WTC11 (cell line): Measurements from ENCODE around the gene ZFPM1. TPM values are rescaled to one million over a fixed set of nuclear protein-coding genes. Genes with fewer than 3 reads are reported as not detected.

Experiments
- ATAC-seq: fragments of 200-7000 bp; cut with Tn5 transposase; 2 replicates; pipeline ENCODE4 v1.10.0; 2021; ENCODE audit warnings: mild to moderate bottlenecking, moderate library complexity
- CTCF ChIA-PET: fragments of 300-600 bp; sonication (Branson Sonifier 250); formaldehyde crosslinking; loops from one replicate; lab custom pipeline; 2021; ENCODE audit warnings: antibody characterized with exemption; lab: Charles Lee
- POLR2A ChIA-PET: fragments of 350-600 bp; sonication (Branson Sonifier 250); formaldehyde crosslinking; loops from one replicate; lab custom pipeline; 2021; ENCODE audit warnings: antibody characterized with exemption; lab: Charles Lee
- DNase-seq: peaks from one replicate; pipeline ENCODE4 v3.0.0; 2021; ENCODE audit warnings: low spot score
- H3K27ac Mint-ChIP-seq: 2 replicates; pipeline ENCODE4 v1.8.0; 2021; ENCODE audit warnings: mixed read lengths
- H3K27me3 Mint-ChIP-seq: 2 replicates; pipeline ENCODE4 v1.8.0; 2021; ENCODE audit warnings: low read depth, mild to moderate bottlenecking, moderate library complexity, mixed read lengths
- H3K36me3 Mint-ChIP-seq: 2 replicates; pipeline ENCODE4 v1.8.0; 2021; ENCODE audit warnings: mixed read lengths
- H3K4me1 Mint-ChIP-seq: 2 replicates; pipeline ENCODE4 v1.8.0; 2022; ENCODE audit warnings: mixed read lengths
- H3K4me3 Mint-ChIP-seq: 2 replicates; pipeline ENCODE4 v1.8.0; 2021; ENCODE audit warnings: mild to moderate bottlenecking, moderate library complexity, mixed read lengths
- H3K9me3 Mint-ChIP-seq: 2 replicates; pipeline ENCODE4 v1.8.0; 2021; ENCODE audit warnings: mixed read lengths
- AFF4 ChIP-seq: sonication (generic); formaldehyde crosslinking; IDR thresholded peaks from 2 replicates; pipeline ENCODE4 v1.8.1; 2023; ENCODE audit warnings: mild to moderate bottlenecking, missing genetic modification reagents, borderline replicate concordance
- AR ChIP-seq: fragments of 250-450 bp; sonication (Bioruptor Pico); IDR thresholded peaks from 2 replicates; pipeline ENCODE4 v1.9.0; 2021; ENCODE audit warnings: mild to moderate bottlenecking
- ELF4 ChIP-seq: sonication (generic); formaldehyde crosslinking; IDR thresholded peaks from 2 replicates; pipeline ENCODE4 v1.8.1; 2022; ENCODE audit warnings: low read depth, mild to moderate bottlenecking, moderate library complexity, missing genetic modification reagents
- ERG ChIP-seq: fragments of 250-450 bp; sonication (Bioruptor Pico); IDR thresholded peaks from 2 replicates; pipeline ENCODE4 v1.8.0; 2021; ENCODE audit warnings: mild to moderate bottlenecking
- ESRRA ChIP-seq: sonication (generic); formaldehyde crosslinking; IDR thresholded peaks from 2 replicates; pipeline ENCODE4 v1.8.1; 2022; ENCODE audit warnings: mild to moderate bottlenecking, missing genetic modification reagents, borderline replicate concordance
- HMGA2 ChIP-seq: fragments of 250-450 bp; sonication (Bioruptor Pico); IDR thresholded peaks from 2 replicates; pipeline ENCODE4 v1.4.0; 2021; ENCODE audit warnings: mild to moderate bottlenecking, moderate library complexity
- KAT7 ChIP-seq: sonication (generic); formaldehyde crosslinking; IDR thresholded peaks from 2 replicates; pipeline ENCODE4 v1.8.1; 2023; ENCODE audit warnings: missing genetic modification reagents, mild to moderate bottlenecking, borderline replicate concordance
- MLX ChIP-seq: sonication (generic); formaldehyde crosslinking; IDR thresholded peaks from 2 replicates; pipeline ENCODE4 v1.8.1; 2023; ENCODE audit warnings: mild to moderate bottlenecking, missing genetic modification reagents, moderate library complexity
- NR3C1 ChIP-seq: sonication (generic); formaldehyde crosslinking; conservative IDR thresholded peaks from 2 replicates; pipeline ENCODE4 v1.8.1; 2023; ENCODE audit warnings: low read depth, mild to moderate bottlenecking, missing genetic modification reagents
- RORB ChIP-seq: fragments of 250-450 bp; sonication (Bioruptor Pico); IDR thresholded peaks from 2 replicates; pipeline ENCODE4 v1.9.0; 2021; ENCODE audit warnings: mild to moderate bottlenecking
- SMAD4 ChIP-seq: sonication (generic); formaldehyde crosslinking; IDR thresholded peaks from 2 replicates; pipeline ENCODE4 v1.8.0; 2022; ENCODE audit warnings: mild to moderate bottlenecking, missing genetic modification reagents
- USF2 ChIP-seq: sonication (generic); formaldehyde crosslinking; IDR thresholded peaks from 2 replicates; pipeline ENCODE4 v1.8.1; 2023; ENCODE audit warnings: mild to moderate bottlenecking, missing genetic modification reagents, moderate library complexity
- ZBTB21 ChIP-seq: sonication (generic); formaldehyde crosslinking; IDR thresholded peaks from 2 replicates; pipeline ENCODE4 v1.8.1; 2023; ENCODE audit warnings: mild to moderate bottlenecking, missing genetic modification reagents, borderline replicate concordance
- ZNF121 ChIP-seq: sonication (generic); formaldehyde crosslinking; IDR thresholded peaks from 2 replicates; pipeline ENCODE4 v1.8.0; 2023; ENCODE audit warnings: missing genetic modification reagents
- ZNF232 ChIP-seq: sonication (generic); formaldehyde crosslinking; IDR thresholded peaks from 2 replicates; pipeline ENCODE4 v1.8.0; 2022; ENCODE audit warnings: mild to moderate bottlenecking, missing genetic modification reagents
- ZNF532 ChIP-seq: fragments of 250-450 bp; sonication (Bioruptor Pico); IDR thresholded peaks from 2 replicates; pipeline ENCODE4 v1.9.0; 2021; ENCODE audit warnings: mild to moderate bottlenecking, borderline replicate concordance
- total RNA-seq: library from RNA; stranded (reverse); gene quantifications from 3 replicates; pipeline ENCODE4 v1.2.3, GENCODE V29; 2021

Gene ZFPM1
- total RNA-seq, 1 experiment from 2014 or later, result 9.3 TPM

- CTCF ChIA-PET, result interaction anchor here (2.7 kb wide), 1 partner anchor 95 kb away, joined by 21 read pairs; no protein-coding TSS in a partner anchor
Measured at GRCh38 chr16:88531931-88532433, 78.9 kb downstream of the ZFPM1 start.

GRCh38 chr16:88532434-88533241, 79.6 kb downstream of the ZFPM1 start:
- H3K36me3 Mint-ChIP-seq, result peaks cover 6% of the 10 kb centered on the region; the same call in 1 of the 2 replicates
- peaks cover 9% of the 10 kb centered on the region; the same call in 1 of the 2 replicates for H3K4me1 Mint-ChIP-seq
- ChIA-PET POLR2A (interaction anchor here (1.1 kb wide), 1 partner anchor 28 kb away, joined by 3 read pairs; no protein-coding TSS in a partner anchor), CTCF (interaction anchor here (0.6 to 2.7 kb wide), 7 partner anchors 23 to 501 kb away, joined by 3 to 21 read pairs (median 3); partner anchors contain the start of gene ZFPM1)
- DNase-seq, result no peak
- no peak overlapping the region for H3K27ac Mint-ChIP-seq
- no peak for ATAC-seq
- H3K4me3 Mint-ChIP-seq, result peak overlapping the region; percentile 30
- no peaks in the 10 kb centered on the region for H3K27me3 Mint-ChIP-seq
- no peaks in the 10 kb centered on the region for H3K9me3 Mint-ChIP-seq
- TF ChIP-seq ESRRA (CRISPR knock-in tag) (no peak), AFF4 (CRISPR knock-in tag) (no peak), MLX (CRISPR knock-in tag) (no peak), ZNF532 (CRISPR knock-in tag) (no peak), HMGA2 (no peak), ERG (no peak), NR3C1 (CRISPR knock-in tag) (no peak), ZNF121 (CRISPR knock-in tag) (no peak), RORB (CRISPR knock-in tag) (no peak), SMAD4 (CRISPR knock-in tag) (no peak), ZNF232 (CRISPR knock-in tag) (no peak), KAT7 (CRISPR knock-in tag) (no peak), USF2 (CRISPR knock-in tag) (no peak), ELF4 (CRISPR knock-in tag) (no peak), AR (CRISPR knock-in tag) (no peak), ZBTB21 (CRISPR knock-in tag) (no peak)

More at GRCh38 chr16:88531931-88532433, 78.9 kb downstream of the ZFPM1 start:
- no peak for TF ChIP-seq ELF4 (CRISPR knock-in tag)
- H3K27me3 Mint-ChIP-seq, result no peaks in the 10 kb centered on the region
- H3K27ac Mint-ChIP-seq, result no peak overlapping the region
- H3K4me3 Mint-ChIP-seq, result no peak overlapping the region
- DNase-seq (no peak), ATAC-seq (no peak)
- H3K4me1 Mint-ChIP-seq, result peaks cover 9% of the 10 kb centered on the region; the same call in 1 of the 2 replicates
- peaks cover 6% of the 10 kb centered on the region; the same call in 1 of the 2 replicates for H3K36me3 Mint-ChIP-seq
- POLR2A ChIA-PET, result no interaction called here
- H3K9me3 Mint-ChIP-seq, result no peaks in the 10 kb centered on the region
